ENCODE measurements around the gene LTBP1. TPM values are rescaled to one million over a fixed set of nuclear protein-coding genes. Genes with fewer than 3 reads are reported as not detected.

LTBP1 gene
- total RNA-seq, 1 experiment from 2014 or later: 10.3 TPM

GRCh38 chr2:33091541-33092123 lies 144.9 kb downstream of the LTBP1 start:
- H3K4me3 ChIP-seq: no peak overlapping the region
- TF ChIP-seq, protein P1, sequence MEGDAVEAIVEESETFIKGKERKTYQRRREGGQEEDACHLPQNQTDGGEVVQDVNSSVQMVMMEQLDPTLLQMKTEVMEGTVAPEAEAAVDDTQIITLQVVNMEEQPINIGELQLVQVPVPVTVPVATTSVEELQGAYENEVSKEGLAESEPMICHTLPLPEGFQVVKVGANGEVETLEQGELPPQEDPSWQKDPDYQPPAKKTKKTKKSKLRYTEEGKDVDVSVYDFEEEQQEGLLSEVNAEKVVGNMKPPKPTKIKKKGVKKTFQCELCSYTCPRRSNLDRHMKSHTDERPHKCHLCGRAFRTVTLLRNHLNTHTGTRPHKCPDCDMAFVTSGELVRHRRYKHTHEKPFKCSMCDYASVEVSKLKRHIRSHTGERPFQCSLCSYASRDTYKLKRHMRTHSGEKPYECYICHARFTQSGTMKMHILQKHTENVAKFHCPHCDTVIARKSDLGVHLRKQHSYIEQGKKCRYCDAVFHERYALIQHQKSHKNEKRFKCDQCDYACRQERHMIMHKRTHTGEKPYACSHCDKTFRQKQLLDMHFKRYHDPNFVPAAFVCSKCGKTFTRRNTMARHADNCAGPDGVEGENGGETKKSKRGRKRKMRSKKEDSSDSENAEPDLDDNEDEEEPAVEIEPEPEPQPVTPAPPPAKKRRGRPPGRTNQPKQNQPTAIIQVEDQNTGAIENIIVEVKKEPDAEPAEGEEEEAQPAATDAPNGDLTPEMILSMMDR (conservative IDR thresholded peaks at IDR 0.05): no peak
- TF ChIP-seq EZH2 (IDR thresholded peaks at IDR 0.05; ENCODE audit: low read depth): no peak
- H3K4me2 ChIP-seq: no peak overlapping the region
- no peaks in the 10 kb centered on the region for H3F3A ChIP-seq (ENCODE audit: insufficient read depth, low read depth)
- 0 out of 2 replicates have a peak, but pooled peaks cover 5% of the 10 kb centered on the region for H3K9me3 ChIP-seq (ENCODE audit: insufficient read depth, low read depth)
- H3K27me3 ChIP-seq (ENCODE audit: insufficient read depth, low read depth): no peaks in the 10 kb centered on the region
- BruUV-seq (replicated peaks): no TSS peak
- no peak overlapping the region for H2AFZ ChIP-seq
- no peaks in the 10 kb centered on the region for H4K20me1 ChIP-seq (ENCODE audit: insufficient read depth)
- no peak overlapping the region for H3K27ac ChIP-seq
- no peaks in the 10 kb centered on the region for H3K9me2 ChIP-seq (ENCODE audit: insufficient read depth)
- intact Hi-C loops (cut with micrococcal nuclease; ENCODE audit: unreplicated experiment): no loop called here
- DNase-seq: no peak
- H3K4me1 ChIP-seq (replicated peaks; ENCODE audit: insufficient read depth): no peaks in the 10 kb centered on the region
- CTCF ChIA-PET: no interaction called here
- POLR2A ChIA-PET (ENCODE audit: unreplicated experiment): no interaction called here
- no peaks in the 10 kb centered on the region for H3K36me3 ChIP-seq (ENCODE audit: low read depth)
- H3K79me2 ChIP-seq (ENCODE audit: low read depth): no peaks in the 10 kb centered on the region

DNA sequence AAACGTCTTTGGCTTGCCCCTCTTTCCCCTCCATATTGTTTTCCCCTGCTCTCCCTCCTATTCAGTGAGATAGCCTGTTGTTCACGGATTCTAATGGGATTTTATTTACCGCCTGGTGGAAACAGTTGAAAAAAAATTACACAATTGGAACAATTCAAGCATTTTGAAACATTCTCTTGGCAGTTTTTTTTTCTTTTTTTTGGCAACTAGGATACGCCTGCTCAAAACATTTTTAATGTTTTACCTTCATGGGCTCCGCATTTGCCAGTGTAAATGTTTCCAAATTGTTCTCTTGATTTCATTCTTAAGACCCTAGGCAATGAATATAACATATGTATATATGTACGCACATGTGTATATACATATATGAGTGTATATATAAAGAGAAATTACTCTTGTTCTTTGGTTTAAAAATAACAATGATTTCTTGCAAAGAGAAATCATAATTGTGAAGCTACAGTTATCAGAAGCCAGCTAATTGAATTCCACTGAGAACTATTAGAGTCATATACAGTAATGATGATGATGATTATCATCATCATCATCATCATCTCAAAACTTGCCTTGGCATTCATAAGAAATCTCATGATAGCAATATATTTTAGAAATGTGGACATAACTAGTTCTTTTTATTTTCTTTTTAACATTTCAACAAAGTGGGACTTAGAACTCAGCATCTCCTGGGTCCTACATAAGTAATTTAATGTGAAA lies 146.7 kb downstream of the LTBP1 start:
- H3K4me2 ChIP-seq: no peak overlapping the region
- BruUV-seq (replicated peaks): no TSS peak
- no peaks in the 10 kb centered on the region for H3K4me1 ChIP-seq (replicated peaks; ENCODE audit: insufficient read depth)
- no peak for DNase-seq
- no peaks in the 10 kb centered on the region for H3F3A ChIP-seq (ENCODE audit: insufficient read depth, low read depth)
- ChIA-PET POLR2A (ENCODE audit: unreplicated experiment) (no interaction called here), CTCF (no interaction called here)
- no peaks in the 10 kb centered on the region for H3K36me3 ChIP-seq (ENCODE audit: low read depth)
- H3K27me3 ChIP-seq (ENCODE audit: insufficient read depth, low read depth): no peaks in the 10 kb centered on the region
- no peaks in the 10 kb centered on the region for H3K79me2 ChIP-seq (ENCODE audit: low read depth)
- no peak overlapping the region for H3K4me3 ChIP-seq
- no peak overlapping the region for H2AFZ ChIP-seq
- intact Hi-C loops (cut with micrococcal nuclease; ENCODE audit: unreplicated experiment): no loop called here
- no peak overlapping the region for H3K27ac ChIP-seq
- 0 out of 2 replicates have a peak, but pooled peaks cover 5% of the 10 kb centered on the region for H3K9me3 ChIP-seq (ENCODE audit: insufficient read depth, low read depth)
- H3K9me2 ChIP-seq (ENCODE audit: insufficient read depth): no peaks in the 10 kb centered on the region
- no peak for TF ChIP-seq EZH2 (IDR thresholded peaks at IDR 0.05; ENCODE audit: low read depth)
- TF ChIP-seq, protein P1 (conservative IDR thresholded peaks at IDR 0.05): no peak
- H4K20me1 ChIP-seq (ENCODE audit: insufficient read depth): no peaks in the 10 kb centered on the region

DNA sequence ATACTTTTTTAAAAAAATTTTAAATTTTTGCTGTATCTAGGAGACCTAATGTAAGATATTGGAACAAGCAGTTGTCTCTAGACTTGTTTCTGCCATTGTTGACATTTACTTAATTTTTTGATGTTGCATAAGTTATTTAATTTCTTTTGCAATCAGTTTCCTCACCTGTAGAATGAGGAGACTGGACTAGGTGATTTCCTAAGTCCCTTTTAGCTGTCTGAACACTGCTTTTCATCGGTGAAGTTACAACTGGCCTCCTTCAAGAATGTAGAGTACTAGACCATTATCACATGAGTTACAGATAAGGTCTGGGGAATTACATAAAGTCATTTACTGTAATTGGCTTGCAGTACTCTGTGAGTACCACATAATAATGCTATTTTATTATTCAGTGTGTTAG lies 147.6 kb downstream of the LTBP1 start:
- H3K27me3 ChIP-seq (ENCODE audit: insufficient read depth, low read depth): no peaks in the 10 kb centered on the region
- no peak overlapping the region for H2AFZ ChIP-seq
- no peak overlapping the region for H3K4me3 ChIP-seq
- no peak overlapping the region for H3K27ac ChIP-seq
- ChIA-PET CTCF (interaction anchor here (0.5 to 0.6 kb wide), 2 partner anchors 178 to 463 kb away, joined by 3 to 13 read pairs; no protein-coding TSS in a partner anchor), POLR2A (ENCODE audit: unreplicated experiment) (no interaction called here)
- intact Hi-C loops (cut with micrococcal nuclease; ENCODE audit: unreplicated experiment): no loop called here
- H3K9me3 ChIP-seq (ENCODE audit: insufficient read depth, low read depth): 0 out of 2 replicates have a peak, but pooled peaks cover 5% of the 10 kb centered on the region
- TF ChIP-seq EZH2 (IDR thresholded peaks at IDR 0.05; ENCODE audit: low read depth): no peak
- H3K4me1 ChIP-seq (replicated peaks; ENCODE audit: insufficient read depth): no peaks in the 10 kb centered on the region
- no TSS peak for BruUV-seq (replicated peaks)
- H3K9me2 ChIP-seq (ENCODE audit: insufficient read depth): no peaks in the 10 kb centered on the region
- no peak for DNase-seq
- H3K4me2 ChIP-seq: no peak overlapping the region
- H3F3A ChIP-seq (ENCODE audit: insufficient read depth, low read depth): no peaks in the 10 kb centered on the region
- H3K79me2 ChIP-seq (ENCODE audit: low read depth): no peaks in the 10 kb centered on the region
- no peaks in the 10 kb centered on the region for H4K20me1 ChIP-seq (ENCODE audit: insufficient read depth)
- H3K36me3 ChIP-seq (ENCODE audit: low read depth): no peaks in the 10 kb centered on the region
